Skin of body (tissue), 3 donors: ENCODE data around the gene PCOLCE2. TPM values are rescaled to one million over a fixed set of nuclear protein-coding genes. Genes with fewer than 3 reads are reported as not detected.

Experiments
- DNase-seq: peaks from one replicate; lab custom pipeline; 2025; lab: John Stamatoyannopoulos, UW
- small RNA-seq: library from RNA; depleted of rRNA; stranded (forward); fragments of <200 nt; gene quantifications from one replicate; pipeline ENCODE3, GENCODE V24; 2014; ENCODE audit warnings: low replicate concordance
- total RNA-seq: library from RNA; depleted of rRNA; stranded (reverse); fragments of >200 nt; gene quantifications from one replicate; pipeline ENCODE4 v1.2.3, GENCODE V29; 2014

Gene PCOLCE2
- total RNA-seq, 1 donor from 2014 or later = 2.4 TPM

DNA sequence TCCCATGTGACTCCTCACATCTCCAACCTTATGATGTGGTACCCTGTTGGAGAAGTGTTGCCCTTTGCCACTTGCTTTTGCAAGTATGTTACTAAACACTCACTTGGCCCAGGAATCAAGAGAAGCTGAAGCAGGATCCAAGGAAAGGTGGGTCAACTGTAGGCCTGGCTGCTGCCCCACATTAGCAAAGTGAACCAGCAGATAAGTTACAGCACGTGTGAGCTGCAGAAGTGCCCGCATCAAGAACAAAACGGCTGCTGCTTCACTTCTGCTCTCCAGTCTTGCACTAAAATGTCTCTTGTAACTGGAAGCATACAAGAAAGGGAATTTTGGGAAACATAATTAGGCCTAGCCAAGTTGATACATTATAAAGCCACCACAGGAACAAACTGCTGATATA lies 79.6 kb downstream of the PCOLCE2 start:
- DNase-seq = no peak

DNA sequence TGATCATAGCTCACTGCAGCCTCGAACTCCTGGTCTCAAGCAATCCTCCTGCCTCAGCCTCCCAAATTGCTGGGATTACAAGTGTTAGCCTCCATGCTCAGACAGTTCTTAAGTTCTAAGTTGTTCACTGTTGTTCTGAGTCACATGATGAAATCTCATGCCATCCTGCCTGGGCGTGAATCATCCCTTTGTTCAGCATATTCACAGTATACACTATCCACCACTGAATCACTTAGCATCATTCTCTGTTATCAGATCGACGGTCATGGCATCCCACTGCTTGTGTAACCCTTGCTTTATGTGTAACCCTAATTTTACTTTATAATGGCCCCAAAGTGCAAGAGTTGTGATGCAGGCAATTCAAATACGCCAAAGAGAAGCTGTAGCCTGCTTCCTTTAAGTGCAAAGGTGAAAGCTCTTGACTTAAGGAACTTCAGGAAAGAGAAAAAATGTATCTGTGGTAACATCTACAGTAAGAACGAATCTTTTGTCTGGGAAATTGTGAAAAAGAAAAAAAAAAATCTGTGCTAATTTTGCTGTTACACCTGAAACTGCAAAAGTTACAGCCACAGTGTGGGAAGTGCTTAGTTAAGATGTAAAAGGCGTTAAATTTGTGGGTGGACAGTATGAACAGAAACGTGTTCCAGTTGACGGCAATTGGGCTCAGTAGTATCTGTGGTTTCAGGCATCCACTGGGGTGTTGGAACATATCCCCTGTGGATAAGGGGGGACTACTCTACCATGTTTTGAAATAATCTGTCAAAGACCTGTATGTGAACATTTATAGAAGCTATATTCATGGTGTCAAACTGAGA lies 80.6 kb downstream of the PCOLCE2 start:
- DNase-seq = no peak

DNA sequence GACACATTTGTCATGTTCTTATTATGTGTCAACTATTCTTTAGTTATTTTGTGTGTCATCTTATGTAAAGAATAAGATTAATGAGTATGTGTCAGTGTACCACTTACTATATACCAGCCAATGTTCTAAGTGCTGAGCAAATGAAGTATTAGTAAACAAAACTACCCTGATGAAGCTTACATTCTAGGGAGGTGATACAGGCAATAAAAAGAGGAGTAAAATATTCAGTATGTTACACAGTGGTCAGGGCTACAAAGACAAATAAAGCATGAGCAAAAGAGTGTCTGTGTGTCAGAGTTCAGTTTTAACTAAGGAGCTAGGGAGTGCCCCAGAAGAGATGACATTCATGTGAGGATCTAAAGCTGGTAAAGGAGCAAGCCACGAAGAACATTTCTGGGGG lies 86.0 kb downstream of the PCOLCE2 start:
- DNase-seq = no peak

DNA sequence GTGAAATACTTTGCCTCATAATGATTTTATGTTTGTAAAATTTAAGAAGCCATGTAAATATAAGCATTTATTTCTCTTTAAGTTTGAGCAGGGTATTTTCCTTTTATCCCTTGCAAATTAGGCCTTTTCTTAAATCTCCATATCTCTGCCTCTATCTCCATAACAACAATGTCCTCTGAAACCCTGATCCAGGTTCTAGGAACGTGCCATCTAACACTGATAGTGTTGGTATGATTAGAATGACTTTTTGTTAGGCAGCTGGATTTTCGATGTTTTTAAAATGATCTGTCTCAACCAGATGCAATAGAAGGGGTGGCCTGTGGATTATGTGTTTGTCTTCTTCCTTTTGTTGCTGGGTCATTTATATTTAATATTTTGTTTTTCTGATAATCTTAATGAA lies 87.1 kb downstream of the PCOLCE2 start:
- no peak for DNase-seq

DNA sequence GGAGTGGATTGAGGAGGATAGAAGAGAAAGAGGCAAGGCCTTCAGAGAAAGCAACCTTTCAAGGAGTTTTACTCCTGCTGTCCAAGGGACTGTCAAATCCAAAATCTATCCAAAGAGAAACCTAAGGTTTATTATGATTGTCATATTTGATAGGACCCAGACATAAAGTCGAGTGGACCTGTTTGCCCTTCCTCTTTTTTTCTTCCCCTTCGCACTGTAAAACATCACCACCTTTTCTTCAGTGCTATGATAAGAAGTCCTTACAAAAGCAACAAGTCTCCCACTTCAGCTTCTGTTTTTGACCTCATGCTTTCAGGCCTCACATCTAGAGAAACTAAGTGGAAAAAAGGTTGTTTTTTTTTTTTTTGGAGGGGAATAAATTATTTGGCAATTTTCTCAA lies 92.1 kb downstream of the PCOLCE2 start:
- DNase-seq = no peak

DNA sequence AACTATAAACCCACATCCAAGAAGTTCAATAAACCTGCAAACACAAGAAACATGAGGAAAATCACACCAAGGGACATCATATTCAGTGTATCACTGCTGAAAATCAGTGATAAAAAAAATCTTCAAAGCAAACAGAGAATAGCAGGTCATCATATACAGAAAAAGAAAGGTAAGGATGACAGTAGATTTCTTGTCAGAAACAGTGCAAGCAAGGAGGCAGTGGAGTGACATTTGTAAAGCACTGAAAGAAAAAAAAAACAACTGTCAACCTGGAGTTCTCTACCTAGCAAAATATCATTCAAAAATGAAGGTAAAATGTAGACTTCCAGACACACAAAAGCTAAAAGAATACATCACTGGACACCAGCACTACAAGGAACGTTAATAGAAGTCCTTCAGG lies 93.6 kb downstream of the PCOLCE2 start:
- no peak for DNase-seq

DNA sequence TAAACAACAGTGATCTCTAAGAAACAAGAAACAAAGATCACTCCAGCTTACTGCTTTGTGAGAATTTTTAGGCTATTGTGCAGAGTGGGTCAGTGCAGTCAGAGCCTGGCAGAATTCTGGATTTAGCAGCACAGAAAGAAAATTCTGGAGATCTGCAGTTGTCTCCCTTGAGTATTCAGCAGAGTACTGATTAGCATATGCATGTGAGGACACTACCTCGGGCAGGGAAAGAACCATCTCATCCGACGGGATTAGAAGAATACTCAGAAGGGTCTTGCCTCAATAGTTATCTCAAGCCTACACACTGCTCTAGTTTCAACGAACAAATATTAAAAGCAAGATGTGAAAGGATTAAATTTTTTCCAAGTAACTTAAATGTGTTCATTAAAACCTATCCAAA lies 94.4 kb downstream of the PCOLCE2 start:
- no peak for DNase-seq

DNA sequence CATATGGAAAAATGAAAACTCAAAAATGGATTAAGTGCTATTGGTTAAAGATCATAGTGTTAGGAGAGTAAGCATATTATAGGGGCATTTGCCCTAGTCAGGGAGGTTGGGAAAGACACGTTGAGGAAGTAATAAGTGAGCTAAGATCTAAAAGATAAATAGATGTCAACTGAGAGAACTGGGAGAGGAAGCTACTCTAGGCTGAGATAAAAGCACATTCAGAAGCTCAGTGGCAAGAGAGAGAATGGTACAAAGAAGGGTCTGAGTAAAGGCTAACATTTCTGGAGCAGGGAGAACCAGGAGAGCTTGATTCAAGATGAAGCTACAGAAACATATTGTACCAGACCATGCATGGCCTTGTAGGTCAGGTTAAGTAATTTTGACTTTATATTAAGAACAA lies 101.2 kb downstream of the PCOLCE2 start:
- no peak for DNase-seq

DNA sequence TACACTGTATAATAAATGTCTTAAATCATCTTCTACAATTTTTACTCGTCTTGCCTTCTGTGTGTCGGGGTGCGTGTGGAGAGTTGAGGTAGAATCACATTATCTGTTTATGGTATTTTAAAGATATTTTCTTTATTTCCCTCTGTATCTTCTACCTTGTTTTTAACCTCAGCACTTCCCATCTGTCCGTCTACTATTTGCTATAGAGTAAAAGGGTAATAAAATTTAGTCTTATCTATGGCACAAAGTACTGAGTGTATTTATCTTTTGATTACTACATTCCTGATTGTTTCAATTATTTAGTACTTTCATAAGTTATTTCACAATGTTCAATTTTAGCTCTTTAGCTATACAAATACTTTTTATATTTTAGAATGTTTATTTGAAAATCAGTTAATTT lies 102.9 kb downstream of the PCOLCE2 start:
- DNase-seq = no peak

DNA sequence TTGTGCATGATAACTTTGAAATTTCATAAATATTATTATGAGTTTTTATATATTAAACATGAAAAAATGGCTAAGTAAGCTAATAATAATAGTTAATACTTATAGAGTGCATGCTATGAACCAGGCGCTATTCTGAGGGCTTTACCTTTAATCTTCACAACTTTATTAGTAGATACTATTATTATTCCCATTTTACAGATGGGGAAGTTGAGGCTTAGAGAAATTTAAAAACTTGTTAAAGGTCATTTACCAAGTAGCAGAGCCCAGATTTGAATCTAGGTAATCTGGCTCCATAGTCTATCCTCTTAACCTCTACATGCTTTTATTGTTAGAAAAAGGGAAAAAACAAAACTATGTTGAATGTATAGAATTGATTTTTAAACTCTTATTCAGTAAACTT lies 104.7 kb downstream of the PCOLCE2 start:
- DNase-seq = no peak

DNA sequence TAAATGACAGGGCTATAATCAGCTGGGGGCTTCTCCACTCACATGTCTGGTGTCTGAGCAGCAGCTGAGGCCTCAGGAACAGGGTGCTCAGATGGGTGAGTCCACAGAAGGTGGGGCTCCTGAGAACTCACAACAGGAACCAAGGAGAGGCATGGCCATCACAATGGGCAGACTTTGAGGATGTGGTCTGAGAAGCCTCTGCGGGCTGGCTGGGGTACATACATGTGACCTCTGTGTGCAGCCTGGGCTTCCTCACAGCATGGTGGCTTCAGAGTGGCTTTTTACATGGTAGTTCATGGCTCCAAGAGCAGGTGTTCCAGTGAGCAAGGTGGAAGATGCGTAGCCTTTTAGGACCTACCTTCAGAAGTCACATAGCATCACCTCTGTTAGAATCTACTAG lies 106.3 kb downstream of the PCOLCE2 start:
- DNase-seq = no peak

DNA sequence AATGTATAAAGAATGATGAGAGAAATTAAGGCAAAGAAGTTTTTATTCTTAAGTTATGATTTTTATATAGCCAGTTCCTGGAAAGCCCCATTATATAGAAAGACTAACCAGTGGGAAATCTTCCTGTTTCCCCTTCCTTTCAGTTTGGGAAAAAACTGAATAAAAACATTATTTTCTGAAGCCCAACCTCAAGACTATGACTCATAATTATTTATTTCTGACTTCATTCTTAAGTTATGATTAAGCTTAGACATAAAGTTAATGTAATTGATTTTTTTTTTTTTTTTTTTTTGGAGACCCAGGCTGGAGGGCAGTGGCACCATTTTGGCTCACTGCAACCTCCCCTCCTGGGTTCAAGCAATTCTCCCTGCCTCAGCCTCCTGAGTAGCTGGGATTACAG lies 109.3 kb downstream of the PCOLCE2 start:
- no peak for DNase-seq

DNA sequence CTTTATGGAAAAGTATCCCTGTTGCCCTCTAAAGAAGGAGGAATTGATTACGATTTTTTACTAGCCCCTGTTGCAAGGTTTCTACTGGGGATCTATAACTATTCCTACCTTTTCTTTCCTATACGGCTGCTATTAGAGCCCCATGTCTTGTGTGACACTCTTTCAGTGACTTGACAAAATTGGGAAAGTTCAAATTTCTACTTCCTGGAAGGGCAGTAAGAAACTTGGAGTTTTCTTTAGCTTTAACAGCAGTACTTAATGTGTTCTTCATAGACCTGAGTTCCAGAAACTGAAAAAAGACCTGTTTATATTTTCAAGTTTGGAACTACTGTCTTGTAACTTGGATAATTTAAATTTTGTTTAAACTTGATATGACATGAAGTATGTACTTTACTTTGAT lies 110.3 kb downstream of the PCOLCE2 start:
- DNase-seq = no peak

DNA sequence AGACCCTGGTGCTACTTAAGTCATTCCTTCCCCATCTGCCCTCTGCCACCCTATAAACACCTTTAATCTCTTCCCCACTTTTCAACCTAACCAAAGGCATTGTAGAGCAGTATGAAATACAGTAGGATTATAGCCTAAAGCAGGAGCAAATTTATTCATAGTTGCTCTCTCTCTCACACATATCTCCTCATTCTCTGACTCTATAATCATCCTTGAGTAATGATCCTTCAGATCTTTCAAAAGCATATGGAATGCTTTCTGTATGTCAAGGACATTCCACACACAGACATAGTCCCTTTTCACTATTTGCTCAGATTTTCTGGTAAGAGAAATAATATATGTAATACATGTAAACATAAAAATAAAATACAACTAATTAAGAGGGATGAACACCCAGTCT lies 111.0 kb downstream of the PCOLCE2 start:
- DNase-seq = no peak

DNA sequence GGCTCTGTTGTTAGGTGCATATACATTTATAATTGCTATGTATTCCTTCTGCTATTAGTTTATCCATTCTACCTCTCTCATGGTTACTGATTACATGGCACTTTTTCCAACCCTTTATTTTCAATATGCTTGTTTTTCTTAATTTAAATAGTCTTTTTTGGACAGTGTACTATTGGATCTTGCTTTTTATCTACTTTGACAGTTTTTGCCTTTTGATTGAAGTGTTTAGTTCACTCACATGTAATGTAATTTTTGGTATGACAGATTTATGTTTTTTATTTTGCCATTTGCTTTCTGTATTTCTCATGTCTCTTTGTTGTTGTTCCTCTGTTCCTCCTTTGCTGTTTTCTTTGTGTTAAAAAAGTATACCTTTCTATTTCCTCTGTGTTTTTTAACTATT lies 120.5 kb downstream of the PCOLCE2 start:
- DNase-seq = no peak

Small RNA genes lying within 50 kb of the gene (small RNA-seq; reads per million reads assigned to genes)
- not detected for gene RNU7-47P

Other genes with a start within 250 kb of the PCOLCE2 start
- 21.8 TPM for gene TRPC1, start 165.0 kb downstream of the PCOLCE2 start, total RNA-seq
- gene PAQR9, start 74.6 kb upstream of the PCOLCE2 start, total RNA-seq = not detected
- gene U2SURP, start 112.5 kb upstream of the PCOLCE2 start, total RNA-seq = 93.0 TPM
- gene CHST2, start 230.7 kb upstream of the PCOLCE2 start, total RNA-seq = 16.8 TPM